OCI-LY1 (cell line): Measurements from ENCODE around the gene EREG.

Experiments
- H2AFZ ChIP-seq: fragments of 200-600 bp; sonication (generic), shearing (Covaris generic); 2 replicates; pipeline ENCODE4 v1.6.0; 2014; ENCODE audit warnings: antibody characterized with exemption, mild to moderate bottlenecking, low read length
- H3F3A ChIP-seq: fragments of 200-600 bp; sonication (generic), shearing (Covaris generic); 2 replicates; pipeline ENCODE4 v1.6.0; 2014; ENCODE audit warnings: mild to moderate bottlenecking, antibody characterized with exemption, low read length, moderate library complexity; ENCODE audit not compliant: insufficient read depth
- H3K27ac ChIP-seq: fragments of 200-600 bp; sonication (generic); 2 replicates; pipeline ENCODE4 v1.5.1; 2014; ENCODE audit warnings: low read length, mixed run types, mild to moderate bottlenecking, low read depth; ENCODE audit not compliant: poor library complexity, severe bottlenecking
- H3K27me3 ChIP-seq: fragments of 200-600 bp; sonication (generic); 2 replicates; pipeline ENCODE4 v1.6.0; 2014; ENCODE audit warnings: antibody characterized with exemption, mild to moderate bottlenecking, low read length, moderate library complexity; ENCODE audit not compliant: insufficient read depth
- H3K36me3 ChIP-seq: fragments of 200-600 bp; sonication (generic); 2 replicates; pipeline ENCODE4 v1.6.1; 2014; ENCODE audit warnings: mild to moderate bottlenecking, antibody characterized with exemption, low read length, moderate library complexity, mixed read lengths; ENCODE audit not compliant: insufficient read depth
- H3K4me1 ChIP-seq: fragments of 200-600 bp; sonication (generic); 2 replicates; pipeline ENCODE4 v1.5.1; 2014; ENCODE audit warnings: mild to moderate bottlenecking, low read length, moderate library complexity; ENCODE audit not compliant: insufficient read depth, severe bottlenecking
- H3K4me2 ChIP-seq: fragments of 200-600 bp; sonication (generic), shearing (Covaris generic); 2 replicates; pipeline ENCODE4 v1.6.1; 2014; ENCODE audit warnings: low read length
- H3K4me3 ChIP-seq: fragments of 200-600 bp; sonication (generic); 2 replicates; pipeline ENCODE4 v1.5.1; 2014; ENCODE audit warnings: low read length, low read depth, mild to moderate bottlenecking, mixed read lengths; ENCODE audit not compliant: poor library complexity, severe bottlenecking
- H3K79me2 ChIP-seq: fragments of 200-600 bp; shearing (Covaris generic); 2 replicates; pipeline ENCODE4 v1.6.1; 2016; ENCODE audit warnings: mixed run types, low read length, mixed read lengths; ENCODE audit not compliant: insufficient read depth
- H3K9ac ChIP-seq: fragments of 200-600 bp; sonication (generic), shearing (Covaris generic); 2 replicates; pipeline ENCODE4 v1.6.1; 2014; ENCODE audit warnings: mild to moderate bottlenecking, low read length, mixed read lengths
- H3K9me2 ChIP-seq: fragments of 200-600 bp; sonication (generic), shearing (Covaris generic); 2 replicates; pipeline ENCODE4 v1.6.1; 2014; ENCODE audit warnings: low read depth, mild to moderate bottlenecking, low read length, mixed read lengths
- H3K9me3 ChIP-seq: fragments of 200-600 bp; shearing (Covaris generic); 2 replicates; pipeline ENCODE4 v1.6.1; 2014; ENCODE audit warnings: low read length, mixed read lengths
- H4K20me1 ChIP-seq: fragments of 200-600 bp; sonication (generic), shearing (Covaris generic); 2 replicates; pipeline ENCODE4 v1.6.0; 2016; ENCODE audit warnings: mild to moderate bottlenecking, low read length; ENCODE audit not compliant: insufficient read depth
- CTCF ChIP-seq: fragments of 200-600 bp; sonication (generic), shearing (Covaris generic); IDR thresholded peaks from 2 replicates; pipeline ENCODE4 v1.5.1; 2017; ENCODE audit warnings: mild to moderate bottlenecking, antibody characterized with exemption, low read length, moderate library complexity, mixed read lengths
- EZH2 ChIP-seq: fragments of 200-600 bp; sonication (generic), shearing (Covaris generic); IDR thresholded peaks from 2 replicates; pipeline ENCODE4 v1.8.0; 2017; ENCODE audit warnings: borderline replicate concordance, mixed run types, mild to moderate bottlenecking, antibody characterized with exemption, low read length, moderate library complexity, mixed read lengths

Gene EREG

DNA sequence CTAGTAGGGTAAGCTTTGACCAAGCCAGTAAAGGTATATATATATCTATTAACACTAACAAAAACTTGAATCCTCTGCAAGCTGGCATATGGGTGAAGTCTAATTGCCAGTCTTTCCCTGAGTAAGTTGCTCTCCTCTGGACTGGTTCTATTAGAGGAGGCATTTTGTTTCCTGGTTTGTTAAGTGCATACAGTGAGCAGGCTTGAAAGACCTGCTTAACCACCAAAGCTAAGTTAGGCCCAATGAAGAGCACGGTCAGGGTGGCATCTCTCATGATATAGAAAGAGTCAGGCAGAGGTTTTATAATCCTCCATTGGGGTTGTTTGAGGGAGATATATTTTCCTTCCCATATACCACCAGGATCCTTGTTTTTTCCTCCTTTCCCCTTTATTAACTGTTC lies 70.4 kb downstream of the EREG start:
- Histone ChIP-seq H3F3A (no peaks in the 10 kb centered on the region), H2AFZ (no peak overlapping the region), H3K36me3 (no peaks in the 10 kb centered on the region), H3K4me2 (no peak overlapping the region), H3K27me3 (no peaks in the 10 kb centered on the region), H3K4me3 (no peak overlapping the region), H4K20me1 (no peaks in the 10 kb centered on the region), H3K4me1 (peaks cover 3% of the 10 kb centered on the region), H3K9ac (no peak overlapping the region), H3K27ac (no peak overlapping the region), H3K9me2 (no peaks in the 10 kb centered on the region), H3K9me3 (no peaks in the 10 kb centered on the region), H3K79me2 (no peaks in the 10 kb centered on the region)
- TF ChIP-seq EZH2, result no peak
- no peak for TF ChIP-seq CTCF

DNA sequence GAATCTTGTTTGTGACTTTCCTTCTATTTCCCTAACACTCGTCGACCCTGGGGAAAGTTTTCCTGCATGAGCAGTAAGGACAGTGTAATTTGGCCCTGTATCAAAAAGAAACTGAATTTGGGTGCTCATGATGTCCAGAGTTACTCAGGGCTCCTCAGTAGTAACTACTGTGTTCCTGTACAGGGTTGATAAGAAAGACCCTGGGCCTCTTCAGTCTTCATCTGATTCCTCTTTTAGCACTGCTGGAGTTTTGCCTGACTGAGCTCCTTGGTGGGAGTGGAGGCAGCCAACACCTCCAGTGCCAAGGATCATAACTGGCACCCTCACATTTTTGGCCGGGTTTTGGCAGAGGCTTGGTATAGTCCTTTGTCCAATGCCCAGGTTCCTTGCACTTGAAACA lies 72.9 kb downstream of the EREG start:
- peaks cover 3% of the 10 kb centered on the region for H3K4me1 ChIP-seq
- no peak overlapping the region for H3K4me3 ChIP-seq
- TF ChIP-seq CTCF (no peak), EZH2 (no peak)
- H2AFZ ChIP-seq, result no peak overlapping the region
- no peak overlapping the region for H3K9ac ChIP-seq
- H3K79me2 ChIP-seq, result no peaks in the 10 kb centered on the region
- no peaks in the 10 kb centered on the region for H3K9me3 ChIP-seq
- H3K9me2 ChIP-seq, result no peaks in the 10 kb centered on the region
- no peaks in the 10 kb centered on the region for H3K36me3 ChIP-seq
- no peaks in the 10 kb centered on the region for H3K27me3 ChIP-seq
- H4K20me1 ChIP-seq, result no peaks in the 10 kb centered on the region
- H3K27ac ChIP-seq, result no peak overlapping the region
- no peak overlapping the region for H3K4me2 ChIP-seq
- no peaks in the 10 kb centered on the region for H3F3A ChIP-seq
